Midbrain (tissue), 1 donor: Measurements from ENCODE around the gene HMGXB4.

ENCODE experiments used
- DNase-seq: peaks from one replicate; lab custom pipeline; 2025; lab: John Stamatoyannopoulos, UW

Gene HMGXB4

DNA sequence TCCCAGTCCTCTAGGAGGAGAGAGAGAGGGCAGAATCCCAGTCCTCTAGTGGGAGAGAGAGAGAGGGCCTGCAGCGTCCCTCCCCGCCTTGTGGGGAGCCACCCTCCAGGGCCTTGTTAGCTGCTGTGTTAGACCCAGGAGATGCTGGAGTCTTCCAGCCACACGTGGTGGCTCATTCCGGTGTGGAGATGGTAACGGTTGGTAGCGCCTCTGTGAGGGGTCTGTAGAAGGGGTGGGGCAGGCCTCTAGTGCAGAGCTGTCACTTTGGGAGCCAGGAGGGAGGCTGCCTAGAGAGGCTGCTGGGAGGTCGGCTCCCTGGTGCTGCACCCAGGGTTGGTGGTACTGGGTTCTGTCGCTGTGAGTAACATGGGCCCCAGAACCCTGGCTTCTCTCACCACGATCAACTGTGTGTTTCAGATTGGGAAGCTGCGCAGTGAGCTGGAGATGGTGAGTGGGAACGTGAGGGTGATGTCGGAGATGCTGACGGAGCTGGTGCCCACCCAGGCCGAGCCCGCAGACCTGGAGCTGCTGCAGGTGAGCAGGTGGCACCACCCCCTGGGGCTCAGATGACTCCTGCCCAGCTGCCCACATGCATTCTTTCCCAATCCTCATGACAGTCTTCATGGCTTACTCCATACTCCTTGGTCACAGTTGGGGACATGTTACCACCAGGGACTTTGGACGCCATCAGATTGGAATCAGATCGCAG lies 69.7 kb downstream of the HMGXB4 start:
- no peak for DNase-seq

DNA sequence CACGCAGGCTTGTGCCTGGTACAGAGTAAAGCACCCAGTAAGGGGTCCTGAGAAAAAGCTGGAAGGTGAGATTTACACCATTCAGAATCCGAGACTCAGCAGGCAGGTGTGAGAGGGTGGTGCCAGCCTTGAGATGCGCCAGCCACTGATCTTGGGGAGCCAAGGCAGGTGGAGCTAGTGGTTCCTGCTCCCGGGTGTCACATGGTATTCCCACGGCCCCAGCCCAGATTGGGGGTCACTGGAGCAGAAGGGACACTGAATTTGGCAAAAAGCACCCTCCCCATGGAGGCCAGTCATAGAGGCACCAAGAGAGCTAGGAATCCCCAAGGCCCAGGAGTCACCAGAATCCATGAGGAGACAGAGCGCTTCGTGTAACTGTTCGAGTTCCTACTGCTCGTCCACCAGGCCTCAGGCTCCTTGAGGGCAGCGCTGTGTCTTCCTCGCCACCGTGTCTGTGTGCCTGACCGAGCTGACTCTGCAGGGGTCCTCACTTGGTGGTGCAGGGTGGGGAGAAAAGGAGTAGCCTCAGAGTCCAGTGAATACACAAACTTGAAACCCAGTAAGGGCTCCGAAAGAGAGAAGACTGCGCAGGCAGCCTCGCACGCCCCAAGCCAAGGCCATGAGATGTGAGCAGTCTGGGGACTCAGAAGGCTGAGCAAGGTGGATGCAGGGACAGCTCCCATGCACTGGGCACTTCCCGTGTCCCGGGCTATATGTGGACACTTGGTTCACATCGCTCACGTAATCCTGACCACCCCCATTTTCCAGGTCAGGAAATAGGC lies 70.6 kb downstream of the HMGXB4 start:
- DNase-seq = no peak

DNA sequence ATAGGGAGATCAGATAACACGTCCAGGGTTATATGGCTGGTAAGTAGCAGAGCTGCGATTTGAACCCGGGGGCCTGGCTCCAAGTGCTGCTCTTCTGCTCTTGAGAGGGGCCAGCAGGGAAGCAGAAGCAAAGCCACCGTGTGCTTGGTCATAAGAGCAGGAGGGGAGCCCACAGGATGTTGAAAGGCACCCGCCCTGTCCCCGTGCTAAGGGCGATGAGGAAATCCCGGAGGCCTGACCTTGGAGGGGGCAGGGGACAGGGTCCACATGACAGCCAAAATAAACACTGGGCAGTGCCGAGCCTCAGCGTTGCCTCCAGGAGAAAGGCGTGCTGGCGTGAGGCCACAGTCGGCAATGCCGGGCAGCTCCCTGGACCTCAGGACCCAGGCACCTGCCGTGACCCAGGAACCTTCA lies 71.2 kb downstream of the HMGXB4 start:
- DNase-seq = no peak

DNA sequence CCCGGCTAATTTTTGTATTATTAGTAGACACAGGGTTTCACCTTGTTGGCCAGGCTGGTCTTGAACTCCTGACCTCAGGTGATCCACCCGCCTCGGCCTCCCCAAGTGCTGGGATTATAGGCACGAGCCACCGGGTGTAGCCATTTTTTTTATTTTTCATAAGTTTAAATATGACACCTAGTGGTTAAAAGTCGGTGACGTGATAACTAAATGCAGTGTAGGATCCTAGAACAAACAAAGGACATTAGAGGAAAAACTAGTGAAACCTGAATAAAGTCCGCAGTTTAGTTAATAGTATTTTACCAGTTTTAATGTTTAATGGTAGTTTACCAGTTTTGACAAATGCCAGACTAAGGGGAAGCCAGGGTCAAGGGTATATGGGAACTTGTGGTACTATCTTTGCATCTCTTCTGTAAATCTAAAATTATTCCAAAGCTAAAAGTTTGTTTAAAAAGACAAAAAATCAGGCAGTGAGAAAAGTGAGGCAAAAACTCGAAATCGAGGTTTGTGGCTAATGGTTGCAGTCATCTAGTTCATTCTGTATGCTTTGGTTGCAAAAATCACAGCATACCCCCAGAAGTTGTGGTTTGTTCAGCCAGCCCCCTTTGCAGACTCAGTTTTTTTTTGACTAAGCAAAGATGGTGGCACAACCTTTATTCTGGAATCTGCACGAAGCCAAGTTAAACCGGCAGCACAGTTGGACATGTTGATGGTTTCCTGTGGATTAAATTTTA lies 72.0 kb downstream of the HMGXB4 start:
- DNase-seq = no peak

DNA sequence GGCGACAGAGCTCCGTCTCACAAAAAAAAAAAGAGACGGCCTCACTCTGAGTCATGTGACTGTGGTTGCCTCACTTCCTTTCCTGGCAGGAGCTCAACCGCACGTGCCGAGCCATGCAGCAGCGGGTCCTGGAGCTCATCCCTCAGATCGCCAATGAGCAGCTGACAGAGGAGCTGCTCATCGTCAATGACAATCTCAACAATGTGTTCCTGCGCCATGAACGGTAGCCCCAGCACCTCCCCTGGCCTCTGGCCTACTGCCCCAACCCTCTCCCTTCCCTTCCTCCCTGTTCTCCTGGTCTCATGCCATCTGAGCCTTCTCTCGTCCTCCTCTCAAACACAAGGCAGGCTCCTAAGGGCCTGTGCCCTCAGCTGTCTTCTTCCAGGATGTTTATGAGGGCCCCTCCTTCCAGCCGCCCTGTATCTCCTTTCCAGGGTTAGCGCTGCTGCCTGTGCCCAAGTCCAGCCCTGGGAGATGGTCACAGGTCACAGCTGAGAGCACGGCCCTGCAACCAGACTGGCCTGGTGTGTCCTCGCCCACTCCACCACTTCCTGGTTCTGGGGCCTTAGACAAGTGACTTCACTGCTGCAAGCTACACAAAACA lies 73.1 kb downstream of the HMGXB4 start:
- DNase-seq = no peak

DNA sequence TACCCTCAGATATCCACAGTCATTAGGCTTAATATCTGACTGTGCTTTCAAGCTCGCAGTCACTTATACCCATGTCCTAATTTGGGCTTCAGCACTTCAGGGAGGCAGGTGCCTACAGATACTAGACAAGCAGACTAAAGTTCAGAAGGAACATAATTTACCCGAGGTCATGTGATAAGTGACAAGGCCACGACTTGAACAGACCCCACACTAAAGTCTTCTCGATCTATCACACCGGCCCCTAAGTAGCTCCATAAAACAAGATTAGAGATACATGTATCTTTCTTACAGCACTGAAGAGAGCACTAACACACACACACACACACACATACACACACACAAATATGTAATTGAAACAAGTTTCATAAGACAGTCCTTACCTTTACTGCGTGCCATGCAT lies 75.0 kb downstream of the HMGXB4 start:
- DNase-seq = no peak

DNA sequence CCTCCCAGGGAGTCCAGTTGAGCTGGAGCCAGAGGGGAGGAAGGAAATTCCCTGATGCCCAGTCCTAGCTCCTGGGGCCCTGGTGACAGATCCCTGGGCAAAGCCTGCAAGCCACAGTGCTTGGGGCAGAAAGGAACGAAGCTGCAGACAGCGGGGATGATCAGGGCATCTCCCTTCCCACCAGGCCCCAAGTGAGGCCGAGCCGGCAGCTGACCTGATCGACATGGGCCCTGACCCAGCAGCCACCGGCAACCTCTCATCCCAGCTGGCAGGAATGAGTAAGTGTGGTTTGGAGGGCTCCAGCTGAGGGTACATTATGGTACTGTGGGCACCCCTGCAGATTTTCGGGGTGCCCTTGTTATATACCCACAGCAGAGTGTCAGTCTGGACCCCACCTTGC lies 75.9 kb downstream of the HMGXB4 start:
- no peak for DNase-seq

DNA sequence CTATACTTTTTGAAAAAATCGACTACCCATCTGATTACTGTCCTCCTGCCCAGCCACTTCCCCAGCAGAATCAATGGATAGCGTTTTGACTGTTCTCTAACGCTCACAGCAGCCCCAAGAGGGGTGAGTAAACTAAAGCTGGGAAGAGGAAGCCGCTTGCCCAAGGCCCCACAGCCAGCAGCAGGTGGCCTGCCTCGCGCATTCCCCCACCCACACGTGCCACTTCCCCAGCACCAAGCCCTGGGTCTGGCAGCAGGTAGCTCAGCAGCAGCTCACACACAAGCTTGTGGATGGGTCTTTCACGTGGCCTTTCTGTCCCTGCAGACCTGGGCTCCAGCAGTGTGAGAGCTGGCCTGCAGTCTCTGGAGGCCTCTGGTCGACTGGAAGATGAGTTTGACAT lies 76.7 kb downstream of the HMGXB4 start:
- no peak for DNase-seq

DNA sequence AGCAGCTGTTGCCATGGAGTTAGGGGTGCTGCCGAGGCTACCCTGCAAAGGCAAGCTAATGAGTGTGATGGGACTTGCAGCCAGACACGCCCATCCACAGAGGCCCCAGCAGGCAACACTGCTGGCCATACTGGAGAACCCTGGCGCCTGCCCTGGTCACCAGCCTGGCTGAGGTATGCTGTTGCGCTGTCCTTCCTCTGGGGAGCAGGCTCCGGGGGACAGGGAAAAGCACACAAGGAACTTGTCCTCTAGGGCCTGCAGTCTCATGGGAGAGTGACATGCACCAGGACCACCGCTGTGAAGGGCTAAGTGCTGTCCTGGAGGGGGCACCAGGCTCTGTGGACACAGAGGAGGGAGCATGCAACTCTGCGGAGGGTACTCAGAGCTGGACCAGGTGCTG lies 78.2 kb downstream of the HMGXB4 start:
- no peak for DNase-seq

DNA sequence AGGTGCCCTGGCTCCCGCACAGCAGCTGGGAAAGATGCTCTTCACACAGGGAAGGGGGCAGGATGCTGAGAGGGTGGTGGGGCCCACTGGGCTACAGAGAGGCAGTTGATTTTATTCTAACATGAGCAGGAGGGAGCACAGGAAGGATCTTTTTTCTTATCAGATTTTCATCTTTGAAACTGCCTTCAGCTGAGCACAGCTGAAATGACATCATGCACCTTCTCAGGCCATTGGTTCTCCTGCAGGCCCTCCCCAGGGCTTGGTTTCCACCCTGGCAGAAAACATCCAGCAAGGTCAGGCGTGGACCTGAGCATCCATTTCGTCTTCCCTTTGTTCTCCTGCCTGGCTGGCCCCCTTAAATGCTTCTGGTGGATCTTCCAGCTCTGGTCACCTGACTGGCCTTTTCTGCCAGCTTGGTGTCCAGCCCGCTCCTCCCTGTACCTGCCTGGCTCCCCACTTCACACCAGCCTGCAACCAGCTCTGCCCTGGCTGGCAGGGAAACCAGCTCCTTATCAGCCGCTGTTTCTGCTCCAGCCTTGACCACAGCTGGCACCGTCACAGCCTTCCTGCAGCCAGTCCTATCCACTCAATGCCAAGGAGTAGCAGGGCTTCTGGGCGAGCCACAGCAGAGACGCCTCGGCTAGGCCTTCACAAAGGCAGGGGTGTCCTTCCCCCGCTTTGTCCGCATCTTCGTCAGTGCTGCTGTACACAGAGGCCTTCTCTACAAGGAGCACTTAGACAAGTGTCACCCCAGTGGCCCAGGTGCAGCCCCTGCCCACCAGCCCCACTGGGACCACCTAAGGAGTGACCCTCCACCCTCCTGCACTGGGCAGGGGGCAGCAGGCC lies 78.9 kb downstream of the HMGXB4 start:
- no peak for DNase-seq

DNA sequence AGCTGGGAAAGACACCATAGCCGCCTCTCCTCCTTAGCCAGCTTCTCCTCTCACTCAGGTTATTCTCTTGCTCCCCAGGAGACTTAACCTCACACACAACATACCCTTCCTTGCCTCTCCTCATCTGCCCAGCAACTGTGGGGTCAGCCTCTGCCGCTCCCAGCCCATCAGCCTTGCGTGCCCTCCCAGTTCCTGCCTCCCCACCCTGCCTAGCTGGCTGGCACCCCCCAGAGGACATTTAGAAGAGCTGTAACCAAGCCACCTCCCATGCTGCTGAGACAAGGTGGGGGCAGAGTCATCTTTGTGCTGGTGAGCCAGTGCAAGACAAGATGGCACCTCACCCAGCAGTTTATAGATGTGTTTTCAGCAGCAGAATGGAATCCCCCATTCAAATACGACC lies 80.6 kb downstream of the HMGXB4 start:
- DNase-seq = no peak

DNA sequence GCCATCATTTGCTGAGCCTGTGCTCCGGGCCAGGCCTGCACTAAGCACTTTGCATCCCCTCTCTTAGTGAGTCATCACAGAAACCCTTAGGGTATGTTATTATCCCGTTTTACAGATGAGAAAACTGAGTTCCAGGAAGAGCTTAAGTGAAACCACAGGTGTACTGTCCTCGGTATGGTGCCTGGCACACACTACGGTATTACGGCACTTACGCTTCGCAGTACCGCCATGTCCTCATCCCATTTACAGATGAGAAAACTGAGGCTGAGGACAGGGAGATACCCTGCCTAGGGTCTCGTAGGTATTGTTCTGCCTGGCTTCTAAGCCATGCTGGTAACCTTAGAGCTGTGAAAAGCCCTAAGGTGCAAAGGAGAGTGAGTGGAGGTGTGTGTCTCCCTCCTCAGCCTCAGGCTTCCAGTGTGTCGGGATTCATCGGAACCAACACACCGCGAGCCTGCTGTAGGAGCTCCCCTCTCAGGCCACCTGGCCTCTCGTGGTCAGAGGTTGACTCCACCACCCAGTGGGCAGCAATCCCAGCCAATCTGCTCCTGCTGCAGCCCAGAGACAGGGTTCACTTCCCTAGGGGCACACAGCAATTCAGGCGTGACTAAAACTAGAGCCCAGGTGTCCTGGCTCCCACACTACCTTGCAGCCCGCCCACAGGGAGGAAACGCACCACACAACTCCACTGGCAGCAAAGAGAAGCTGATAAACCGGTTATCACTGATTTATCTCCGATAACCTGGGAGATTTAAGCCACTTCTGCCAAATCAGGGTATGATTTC lies 84.0 kb downstream of the HMGXB4 start:
- no peak for DNase-seq

DNA sequence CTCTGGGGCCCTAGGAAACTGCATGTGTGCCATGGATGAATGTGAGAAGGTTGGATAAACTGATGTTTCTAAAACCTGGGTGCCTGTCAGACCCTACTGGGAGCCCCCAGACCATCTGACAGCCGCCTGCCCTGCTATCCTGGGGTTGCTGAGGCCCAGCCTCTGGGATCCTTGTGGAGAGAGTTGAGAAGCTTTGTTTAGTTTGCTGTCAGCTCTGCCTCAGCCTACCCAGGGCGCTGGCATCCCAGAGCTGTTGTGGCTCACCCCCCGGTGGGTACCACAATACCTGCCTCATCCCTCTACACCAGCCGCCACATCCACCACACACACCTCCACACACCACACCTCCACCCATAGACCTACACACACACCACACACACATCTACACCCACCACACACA lies 85.1 kb downstream of the HMGXB4 start:
- DNase-seq = no peak

DNA sequence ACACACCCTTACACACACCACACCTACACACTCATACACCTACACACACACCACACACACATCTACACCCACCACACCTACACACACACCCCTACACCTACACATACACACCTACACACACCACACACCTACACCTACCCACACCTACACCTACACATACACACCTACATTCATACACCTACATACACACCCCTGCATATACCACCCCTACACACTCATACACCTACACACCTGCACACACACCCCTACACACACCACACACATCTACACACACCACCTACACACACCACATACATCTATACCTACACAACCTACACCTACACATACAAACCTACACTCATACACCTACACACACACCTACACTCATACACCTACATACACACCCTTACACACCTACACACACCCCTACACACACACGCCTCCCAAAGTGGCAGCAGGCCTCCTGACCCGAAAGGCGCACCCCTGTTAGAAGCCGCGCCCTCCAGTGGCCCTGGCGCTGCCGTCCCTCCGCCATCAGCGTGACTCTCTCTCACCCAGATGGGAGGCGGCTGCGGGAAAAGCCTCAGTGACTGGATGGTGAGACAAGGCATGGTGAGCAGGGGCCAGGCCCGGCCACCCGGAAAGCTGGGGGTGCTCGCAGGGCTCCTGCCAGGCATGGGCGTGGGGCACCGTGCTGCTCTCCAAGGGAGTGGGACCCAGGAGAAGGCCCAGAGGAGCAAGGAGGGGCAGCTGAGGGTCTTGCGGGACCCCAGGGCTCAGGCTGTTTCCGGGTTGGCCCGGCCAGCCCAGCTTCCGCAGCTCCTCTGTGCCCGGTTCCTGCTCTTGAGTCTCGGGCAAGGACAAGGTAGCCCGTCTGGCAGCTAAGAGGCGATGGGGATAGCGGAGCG lies 86.6 kb downstream of the HMGXB4 start:
- no peak for DNase-seq

DNA sequence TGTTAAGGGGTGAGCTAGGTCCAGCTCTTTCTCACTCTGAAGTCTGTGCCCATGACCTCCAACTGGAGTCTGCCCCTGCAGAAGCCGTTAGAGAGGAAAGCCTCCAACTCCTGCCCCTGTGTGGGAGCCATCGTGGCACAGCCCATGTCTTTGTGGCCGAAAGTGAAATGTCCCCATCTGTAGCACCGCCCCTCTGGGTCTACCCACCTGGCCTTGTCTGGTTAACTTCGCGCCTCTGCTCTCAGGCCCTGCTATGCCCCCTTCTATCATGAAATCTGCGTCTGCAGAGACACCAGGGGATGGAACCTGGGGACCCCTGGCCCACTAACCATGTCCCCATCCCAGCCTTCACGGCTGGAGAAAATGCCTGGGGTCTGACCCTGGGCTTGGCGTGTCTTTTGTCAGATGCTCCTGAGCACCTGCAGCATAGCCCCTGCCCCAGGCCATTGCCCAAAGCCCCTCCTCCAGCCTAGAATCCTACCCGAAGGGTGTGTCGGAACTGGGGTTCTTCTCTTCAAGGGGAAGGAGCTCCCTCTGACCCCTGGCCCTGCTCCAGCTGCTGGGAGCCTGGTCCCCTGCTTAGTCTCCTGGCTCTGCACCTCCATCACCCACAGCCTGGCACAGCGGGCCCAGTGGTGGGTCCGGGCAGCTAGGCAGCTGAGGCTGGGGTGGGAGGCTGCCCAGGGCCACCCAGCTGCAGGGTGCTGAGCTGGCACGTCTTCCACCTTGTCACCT lies 87.8 kb downstream of the HMGXB4 start:
- no peak for DNase-seq
